ENCODE results near the gene TTC28.
A peak's percentile ranks its signal among the peaks of the same experiment; 100 is the strongest.
"Not testable (repeated sequence)": the region's sequence is repeated elsewhere in the genome, so short reads cannot be mapped to it uniquely, and the experiment has no call there.

The TTC28 gene

DNA sequence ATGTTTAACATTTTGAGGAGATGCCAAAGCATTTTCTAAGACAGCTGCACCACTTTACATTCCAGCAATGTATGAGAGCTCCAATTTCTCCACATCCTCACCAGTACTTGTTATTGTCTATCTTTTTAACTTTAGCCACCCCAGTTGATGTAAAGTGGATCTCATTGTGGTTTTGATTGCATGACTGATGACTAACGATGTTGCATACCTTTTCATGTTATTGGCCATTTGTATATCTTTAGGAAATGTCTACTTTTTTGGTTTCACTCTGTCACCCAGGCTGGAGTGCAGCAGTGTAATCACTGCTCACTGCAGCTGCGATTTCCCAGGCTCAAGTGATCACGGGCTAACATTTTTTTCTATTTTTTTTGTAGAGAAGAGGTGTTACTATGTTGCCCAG is 8.9 kb downstream of the TTC28 start:
- peak; percentile 33 for DNase-seq (ENCODE audit: low read depth)
- TF ChIP-seq POLR2A (IDR thresholded peaks at IDR 0.05; ENCODE audit: extremely low read depth, insufficient read length), result no peak
- TF ChIP-seq MYC (IDR thresholded peaks at IDR 0.05; ENCODE audit: low read depth, low read length), result no peak
- TF ChIP-seq, protein P1, sequence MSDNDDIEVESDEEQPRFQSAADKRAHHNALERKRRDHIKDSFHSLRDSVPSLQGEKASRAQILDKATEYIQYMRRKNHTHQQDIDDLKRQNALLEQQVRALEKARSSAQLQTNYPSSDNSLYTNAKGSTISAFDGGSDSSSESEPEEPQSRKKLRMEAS (IDR thresholded peaks at IDR 0.05; ENCODE audit: low read depth, low read length), result no peak
- TF ChIP-seq, protein P2, sequence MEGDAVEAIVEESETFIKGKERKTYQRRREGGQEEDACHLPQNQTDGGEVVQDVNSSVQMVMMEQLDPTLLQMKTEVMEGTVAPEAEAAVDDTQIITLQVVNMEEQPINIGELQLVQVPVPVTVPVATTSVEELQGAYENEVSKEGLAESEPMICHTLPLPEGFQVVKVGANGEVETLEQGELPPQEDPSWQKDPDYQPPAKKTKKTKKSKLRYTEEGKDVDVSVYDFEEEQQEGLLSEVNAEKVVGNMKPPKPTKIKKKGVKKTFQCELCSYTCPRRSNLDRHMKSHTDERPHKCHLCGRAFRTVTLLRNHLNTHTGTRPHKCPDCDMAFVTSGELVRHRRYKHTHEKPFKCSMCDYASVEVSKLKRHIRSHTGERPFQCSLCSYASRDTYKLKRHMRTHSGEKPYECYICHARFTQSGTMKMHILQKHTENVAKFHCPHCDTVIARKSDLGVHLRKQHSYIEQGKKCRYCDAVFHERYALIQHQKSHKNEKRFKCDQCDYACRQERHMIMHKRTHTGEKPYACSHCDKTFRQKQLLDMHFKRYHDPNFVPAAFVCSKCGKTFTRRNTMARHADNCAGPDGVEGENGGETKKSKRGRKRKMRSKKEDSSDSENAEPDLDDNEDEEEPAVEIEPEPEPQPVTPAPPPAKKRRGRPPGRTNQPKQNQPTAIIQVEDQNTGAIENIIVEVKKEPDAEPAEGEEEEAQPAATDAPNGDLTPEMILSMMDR (IDR thresholded peaks at IDR 0.05; ENCODE audit: low read depth, low read length), result no peak
- H3K4me3 ChIP-seq (ENCODE audit: low read depth, low read length), result no peak overlapping the region

DNA sequence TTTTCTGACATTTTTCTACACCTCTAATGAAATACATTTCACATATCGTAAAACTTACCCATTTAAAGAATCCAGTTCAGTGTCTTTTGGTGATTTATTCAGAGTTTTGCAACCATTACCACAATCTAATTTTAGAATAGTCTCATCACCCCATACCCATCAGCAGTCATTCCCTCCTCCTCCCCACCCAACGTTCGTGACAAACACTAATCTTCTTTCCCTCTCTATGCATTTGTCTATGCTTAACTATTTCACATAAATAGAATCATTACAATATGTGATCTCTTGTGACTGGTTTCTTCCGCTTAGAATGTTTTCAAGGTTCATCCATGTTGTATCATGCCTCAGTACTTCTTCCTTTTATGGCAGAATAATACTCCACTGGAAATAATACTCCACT is 9.5 kb downstream of the TTC28 start:
- H3K4me3 ChIP-seq (ENCODE audit: low read depth, low read length), result no peak overlapping the region
- peak; percentile 71 for DNase-seq (ENCODE audit: low read depth)
- TF ChIP-seq MYC (IDR thresholded peaks at IDR 0.05; ENCODE audit: low read depth, low read length), result no peak
- TF ChIP-seq, protein P1 (IDR thresholded peaks at IDR 0.05; ENCODE audit: low read depth, low read length), result no peak
- TF ChIP-seq, protein P2 (IDR thresholded peaks at IDR 0.05; ENCODE audit: low read depth, low read length), result no peak
- TF ChIP-seq POLR2A (IDR thresholded peaks at IDR 0.05; ENCODE audit: extremely low read depth, insufficient read length), result no peak

DNA sequence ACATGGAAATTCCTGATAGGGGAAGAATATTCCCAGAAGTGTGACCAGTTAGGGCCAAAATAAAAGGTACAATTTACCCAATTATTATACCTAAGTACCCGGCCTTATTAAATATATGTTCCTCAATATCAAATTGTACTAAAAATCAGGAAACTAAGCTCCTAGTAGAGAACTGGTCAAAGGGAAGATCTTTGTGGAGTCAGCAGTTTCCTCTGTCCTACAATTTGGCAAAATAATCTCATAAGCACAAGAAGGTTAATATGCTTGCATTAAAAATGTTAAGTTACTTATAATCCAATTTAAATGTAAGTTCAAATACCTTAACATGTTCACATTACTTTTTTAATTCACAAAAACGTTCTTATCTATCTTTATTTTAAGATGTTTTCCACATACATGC is 10.3 kb downstream of the TTC28 start:
- no peak overlapping the region for H3K4me3 ChIP-seq (ENCODE audit: low read depth, low read length)
- DNase-seq (ENCODE audit: low read depth), result no peak
- TF ChIP-seq, protein P2 (IDR thresholded peaks at IDR 0.05; ENCODE audit: low read depth, low read length), result no peak
- no peak for TF ChIP-seq MYC (IDR thresholded peaks at IDR 0.05; ENCODE audit: low read depth, low read length)
- TF ChIP-seq, protein P1 (IDR thresholded peaks at IDR 0.05; ENCODE audit: low read depth, low read length), result no peak
- no peak for TF ChIP-seq POLR2A (IDR thresholded peaks at IDR 0.05; ENCODE audit: extremely low read depth, insufficient read length)

DNA sequence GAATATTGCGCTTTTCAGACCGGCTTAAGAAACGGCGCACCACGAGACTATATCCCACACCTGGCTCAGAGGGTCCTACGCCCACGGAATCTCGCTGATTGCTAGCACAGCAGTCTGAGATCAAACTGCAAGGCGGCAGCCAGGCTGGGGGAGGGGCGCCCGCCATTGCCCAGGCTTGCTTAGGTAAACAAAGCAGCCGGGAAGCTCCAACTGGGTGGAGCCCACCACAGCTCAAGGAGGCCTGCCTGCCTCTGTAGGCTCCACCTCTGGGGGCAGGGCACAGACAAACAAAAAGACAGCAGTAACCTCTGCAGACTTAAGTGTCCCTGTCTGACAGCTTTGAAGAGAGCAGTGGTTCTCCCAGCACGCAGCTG is 16.1 kb downstream of the TTC28 start:
- not testable (repeated sequence) for H3K4me3 ChIP-seq (ENCODE audit: low read depth, low read length); DNase-seq (ENCODE audit: low read depth)

DNA sequence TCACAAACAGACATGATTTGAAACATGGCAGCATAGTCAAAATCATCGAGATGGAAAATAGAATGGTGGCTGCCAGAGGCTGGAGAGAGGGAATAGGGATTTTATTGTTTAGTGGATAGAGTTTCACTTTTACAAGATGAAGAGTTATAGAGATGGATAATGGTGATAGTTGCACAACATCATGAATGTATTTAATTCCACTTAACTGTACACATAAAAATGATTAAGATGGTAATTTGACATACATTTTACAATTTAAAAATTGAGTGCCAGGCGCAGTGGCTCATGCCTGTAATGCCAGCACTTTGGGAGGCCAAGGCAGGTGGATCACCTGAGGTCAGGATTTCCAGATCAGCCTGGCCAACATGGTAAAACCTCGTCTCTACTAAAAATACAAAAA is 21.2 kb downstream of the TTC28 start:
- no peak for DNase-seq (ENCODE audit: low read depth)
- H3K4me3 ChIP-seq (ENCODE audit: low read depth, low read length), result no peak overlapping the region
- TF ChIP-seq MYC (IDR thresholded peaks at IDR 0.05; ENCODE audit: low read depth, low read length), result no peak

DNA sequence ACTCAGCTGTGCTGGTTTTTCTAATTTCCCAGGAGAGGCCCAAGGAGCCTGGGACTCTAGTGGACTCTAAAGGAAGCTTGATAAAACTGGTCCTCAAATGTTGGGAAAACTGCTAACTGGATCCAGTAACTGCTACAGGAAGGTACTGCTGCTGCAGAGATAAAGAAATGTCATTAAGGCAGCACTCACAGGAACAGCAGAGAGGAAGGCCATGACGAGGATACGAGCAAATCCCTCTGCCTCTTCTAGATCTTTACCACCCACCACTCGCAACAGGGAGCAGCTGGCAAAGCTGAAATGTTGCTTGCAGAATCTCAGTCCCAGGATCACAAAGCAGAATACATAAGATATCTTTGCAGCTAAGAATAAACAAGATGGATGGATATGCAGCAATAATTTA is 23.5 kb downstream of the TTC28 start:
- no peak for DNase-seq (ENCODE audit: low read depth)
- TF ChIP-seq, protein P1 (IDR thresholded peaks at IDR 0.05; ENCODE audit: low read depth, low read length), result no peak
- TF ChIP-seq, protein P2 (IDR thresholded peaks at IDR 0.05; ENCODE audit: low read depth, low read length), result no peak
- TF ChIP-seq MYC (IDR thresholded peaks at IDR 0.05; ENCODE audit: low read depth, low read length) (no peak), POLR2A (IDR thresholded peaks at IDR 0.05; ENCODE audit: extremely low read depth, insufficient read length) (no peak)
- no peak overlapping the region for H3K4me3 ChIP-seq (ENCODE audit: low read depth, low read length)

DNA sequence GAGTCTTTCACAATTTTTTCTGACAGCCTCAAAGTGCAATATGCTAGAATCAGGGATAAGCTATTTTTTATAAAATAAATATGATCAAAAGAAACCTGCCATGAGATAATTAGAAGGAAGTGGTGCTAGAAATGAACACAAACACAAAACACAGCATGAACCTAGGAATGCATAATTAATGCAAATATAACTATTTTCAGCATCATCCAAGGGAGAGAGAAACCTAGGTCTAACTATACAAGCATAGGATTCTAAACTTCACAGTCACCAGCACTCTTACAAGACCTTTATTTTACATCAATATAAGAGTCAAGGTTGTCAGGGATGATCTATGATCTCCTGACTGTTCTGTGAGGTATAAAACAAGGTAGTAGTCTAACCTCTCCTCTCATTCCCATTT is 29.2 kb downstream of the TTC28 start:
- TF ChIP-seq POLR2A (IDR thresholded peaks at IDR 0.05; ENCODE audit: extremely low read depth, insufficient read length), result no peak
- H3K4me3 ChIP-seq (ENCODE audit: low read depth, low read length), result no peak overlapping the region
- no peak for DNase-seq (ENCODE audit: low read depth)

DNA sequence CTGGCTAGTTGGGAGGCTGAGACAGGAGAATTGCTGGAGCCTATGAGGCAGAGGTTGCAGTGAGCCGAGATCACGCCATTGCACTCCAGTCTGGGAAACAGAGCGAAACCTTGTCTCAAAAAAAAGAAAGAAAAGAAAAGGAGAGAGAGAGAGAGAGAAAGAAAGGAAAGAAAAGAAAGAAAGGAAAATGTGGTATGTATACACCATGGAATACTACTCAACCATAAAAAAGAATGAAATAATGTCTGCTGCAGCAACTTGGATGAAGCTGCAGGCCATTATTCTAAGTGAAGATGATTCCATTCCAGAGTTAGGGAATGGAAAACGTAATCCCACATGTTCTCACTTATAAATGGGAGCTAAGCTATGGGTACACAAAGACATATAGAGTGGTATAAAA is 30.8 kb downstream of the TTC28 start:
- no peak overlapping the region for H3K4me3 ChIP-seq (ENCODE audit: low read depth, low read length)
- TF ChIP-seq POLR2A (IDR thresholded peaks at IDR 0.05; ENCODE audit: extremely low read depth, insufficient read length) (no peak), MYC (IDR thresholded peaks at IDR 0.05; ENCODE audit: low read depth, low read length) (no peak)
- TF ChIP-seq, protein P1 (IDR thresholded peaks at IDR 0.05; ENCODE audit: low read depth, low read length), result no peak
- TF ChIP-seq, protein P2 (IDR thresholded peaks at IDR 0.05; ENCODE audit: low read depth, low read length), result no peak
- no peak for DNase-seq (ENCODE audit: low read depth)

Data from NB4 (cell line).